ENCODE data around the gene TMEM139.

TMEM139 gene

DNA sequence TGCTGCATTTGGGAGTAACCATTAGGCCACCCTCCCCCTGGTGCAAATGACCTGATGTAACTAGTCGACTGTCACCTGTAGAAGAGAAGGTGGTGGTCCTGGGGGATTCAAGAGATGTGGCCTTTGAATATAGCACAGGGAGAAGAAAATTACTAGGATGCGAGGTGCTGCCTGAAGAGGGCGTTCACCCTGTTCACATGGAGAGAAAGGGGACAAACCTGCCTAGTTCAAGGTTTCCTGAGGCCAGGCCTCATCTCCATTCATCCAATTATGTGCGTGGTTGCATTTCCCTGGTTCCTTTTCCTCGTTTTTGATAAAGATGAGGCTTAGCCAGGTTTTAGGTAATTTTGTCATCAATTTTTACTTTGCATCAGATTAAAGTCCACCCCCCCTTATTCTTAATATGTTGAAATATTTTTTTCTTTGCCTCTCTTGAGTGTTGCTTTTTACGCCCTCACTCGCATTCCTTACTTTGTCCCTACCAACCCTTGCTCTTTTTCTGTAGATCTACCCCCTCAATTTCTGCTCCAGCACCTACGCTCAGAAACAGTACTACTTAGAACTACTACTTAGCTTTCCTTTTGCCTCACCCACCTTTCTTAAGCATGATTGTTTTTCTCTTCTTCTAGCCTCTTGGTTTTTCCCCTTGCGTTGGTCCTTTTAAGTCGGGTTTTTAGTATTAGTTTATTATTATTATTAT lies 44.9 kb downstream of the TMEM139 start:
- no peak for DNase-seq

DNA sequence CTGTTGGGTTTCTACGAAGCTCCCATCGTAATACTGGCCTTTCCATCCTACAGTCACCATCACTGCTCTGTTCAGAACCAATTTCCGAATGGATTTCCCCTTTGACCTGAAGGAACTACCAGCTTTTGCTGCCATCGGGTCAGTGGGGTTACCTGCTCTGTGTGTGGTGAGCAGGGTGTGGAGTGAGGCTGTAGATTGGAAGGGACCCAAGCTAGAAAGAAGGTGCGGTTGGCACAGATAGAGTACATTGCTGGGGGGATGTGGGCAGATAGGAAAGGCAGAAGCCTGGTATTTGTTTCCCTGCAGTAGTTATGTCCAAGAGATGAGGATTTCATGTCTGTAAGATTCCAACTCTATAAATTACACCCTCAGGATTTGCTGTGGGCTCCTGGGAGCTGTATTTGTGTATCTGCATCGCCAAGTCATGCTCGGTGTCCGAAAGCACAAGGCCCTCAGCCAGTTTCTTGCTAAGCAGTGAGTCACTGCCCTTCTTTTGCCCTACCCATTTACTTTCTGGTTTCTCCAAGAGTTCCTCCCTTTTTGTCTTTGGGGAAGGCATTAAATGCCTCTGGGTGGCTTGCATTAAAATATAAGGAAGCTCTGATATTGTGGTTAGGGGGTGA lies 46.5 kb downstream of the TMEM139 start:
- peak; percentile 73 for DNase-seq

GRCh38 chr7:143334244-143334643 lies 49.5 kb downstream of the TMEM139 start:
- DNase-seq = no peak

- no peak for DNase-seq
Observed at GRCh38 chr7:143337216-143337615, 52.5 kb downstream of the TMEM139 start.

All from suppressor macrophage treated with lipopolysaccharide for 4 hours (primary cell).